ENCODE measurements around the gene SDSL. TPM values are rescaled to one million over a fixed set of nuclear protein-coding genes. Genes with fewer than 3 reads are reported as not detected.

SDSL gene
- total and polyA plus RNA-seq, 2 of the 4 experiments (the other 2 are of a cell fraction), result 6.3 to 10.9 TPM

DNA sequence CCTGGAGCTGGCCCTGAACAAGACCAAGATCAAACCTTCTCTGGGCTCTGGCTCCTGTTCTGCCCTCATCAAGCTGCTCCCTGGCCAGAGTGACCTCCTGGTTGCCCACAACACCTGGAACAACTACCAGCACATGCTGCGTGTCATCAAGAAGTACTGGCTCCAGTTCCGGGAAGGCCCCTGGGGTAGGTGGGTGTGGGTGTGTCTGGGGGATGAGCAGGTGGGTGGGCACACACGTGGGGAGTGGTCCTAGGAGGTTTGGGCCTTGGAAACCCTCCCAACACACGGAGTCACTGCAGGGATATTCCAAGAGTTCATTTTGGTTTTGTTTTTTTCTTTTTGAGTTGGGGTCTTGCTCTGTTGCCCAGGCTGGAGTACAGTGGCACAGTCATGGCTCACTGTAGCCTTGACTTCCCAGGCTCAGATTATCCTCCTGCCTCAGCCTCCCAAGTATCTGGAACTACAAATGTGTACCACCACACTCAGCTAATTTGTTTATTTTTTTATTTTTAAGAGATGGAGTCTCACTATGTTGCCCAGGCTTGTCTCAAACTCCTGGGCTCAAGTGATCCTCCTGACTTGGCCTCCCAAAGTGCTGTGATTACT, 47.3 kb upstream of the SDSL start:
- no TSS peak for BruUV-seq (replicated peaks)
- no peaks in the 10 kb centered on the region for H3K27me3 ChIP-seq (ENCODE audit: control insufficient read depth, insufficient read depth, low read length)
- no peak overlapping the region for H2BK15ac ChIP-seq (ENCODE audit: low read depth, low read length)
- ChIA-PET POLR2A (ENCODE audit: unreplicated experiment) (no interaction called here), CTCF (no interaction called here)
- intact Hi-C loops (cut with micrococcal nuclease) (no loop called here), in situ Hi-C loops (cut with MboI; ENCODE audit: low sequenced_read_pairs) (no loop called here), dilution Hi-C loops (cut with HindIII; ENCODE audit: low sequenced_read_pairs, unreplicated experiment) (no loop called here)
- H3K4me3 ChIP-seq (ENCODE audit: insufficient read depth, low read depth, low read length), result no peak overlapping the region
- no peaks in the 10 kb centered on the region; the same call in 1 of the 2 replicates for H4K20me1 ChIP-seq (ENCODE audit: insufficient read depth, low read length)
- no peak overlapping the region for H4K5ac ChIP-seq (ENCODE audit: low read depth, low read length)
- H3K4me1 ChIP-seq (ENCODE audit: control insufficient read depth, insufficient read depth, low read length), result no peaks in the 10 kb centered on the region
- no peak overlapping the region for H2BK5ac ChIP-seq (ENCODE audit: low read depth, low read length, poor library complexity, severe bottlenecking)
- ATAC-seq (ENCODE audit: low read depth) (no peak), DNase-seq (no peak)
- H3K79me1 ChIP-seq (ENCODE audit: low read depth in 1 of 2, low read length in 2 of 2), result peaks cover 0 to 6% of the 10 kb centered on the region in 2 experiments; a peak in 1 of 4 replicates
- peaks cover 18% of the 10 kb centered on the region; the same call in 1 of the 2 replicates for H3K9me1 ChIP-seq (ENCODE audit: insufficient read depth, low read length)
- WGBS, 2 experiments (ENCODE audit: extremely low coverage in 2 of 2, insufficient read length in 1 of 2), result no CpG with 5 or more reads among the region's 4 CpGs
- no peak overlapping the region for H4K8ac ChIP-seq (ENCODE audit: low read depth in 2 of 2, low read length in 2 of 2)
- H3K36me3 ChIP-seq (ENCODE audit: control insufficient read depth, insufficient read depth, low read length), result peaks cover 23% of the 10 kb centered on the region
- H2AK9ac ChIP-seq (replicated peaks; ENCODE audit: low read depth, low read length, poor library complexity), result no peak overlapping the region
- no peak overlapping the region for H3K56ac ChIP-seq (ENCODE audit: extremely low read depth, insufficient read depth, low read length)
- no peak overlapping the region for H2BK120ac ChIP-seq (ENCODE audit: low read depth, low read length)
- no peak overlapping the region for H2BK20ac ChIP-seq (ENCODE audit: low read depth, low read length)
- H2AK5ac ChIP-seq (ENCODE audit: low read depth, low read length), result no peak overlapping the region
- no peak overlapping the region for H3K4me2 ChIP-seq (ENCODE audit: low read depth, low read length)
- no peak overlapping the region for H3K9ac ChIP-seq (ENCODE audit: low read depth, low read length)
- TF ChIP-seq, protein P1, sequence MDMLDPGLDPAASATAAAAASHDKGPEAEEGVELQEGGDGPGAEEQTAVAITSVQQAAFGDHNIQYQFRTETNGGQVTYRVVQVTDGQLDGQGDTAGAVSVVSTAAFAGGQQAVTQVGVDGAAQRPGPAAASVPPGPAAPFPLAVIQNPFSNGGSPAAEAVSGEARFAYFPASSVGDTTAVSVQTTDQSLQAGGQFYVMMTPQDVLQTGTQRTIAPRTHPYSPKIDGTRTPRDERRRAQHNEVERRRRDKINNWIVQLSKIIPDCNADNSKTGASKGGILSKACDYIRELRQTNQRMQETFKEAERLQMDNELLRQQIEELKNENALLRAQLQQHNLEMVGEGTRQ (IDR thresholded peaks at IDR 0.05; ENCODE audit: low read depth, low read length), result no peak
- no peak for TF ChIP-seq RCOR1 (IDR thresholded peaks at IDR 0.05; ENCODE audit: insufficient replicate concordance, low read length)
- TF ChIP-seq RFX5 (IDR thresholded peaks at IDR 0.05; ENCODE audit: low read depth, low read length), result no peak
- no peak for TF ChIP-seq CHD1 (IDR thresholded peaks at IDR 0.05; ENCODE audit: low read depth, low read length)
- TF ChIP-seq, protein P2, sequence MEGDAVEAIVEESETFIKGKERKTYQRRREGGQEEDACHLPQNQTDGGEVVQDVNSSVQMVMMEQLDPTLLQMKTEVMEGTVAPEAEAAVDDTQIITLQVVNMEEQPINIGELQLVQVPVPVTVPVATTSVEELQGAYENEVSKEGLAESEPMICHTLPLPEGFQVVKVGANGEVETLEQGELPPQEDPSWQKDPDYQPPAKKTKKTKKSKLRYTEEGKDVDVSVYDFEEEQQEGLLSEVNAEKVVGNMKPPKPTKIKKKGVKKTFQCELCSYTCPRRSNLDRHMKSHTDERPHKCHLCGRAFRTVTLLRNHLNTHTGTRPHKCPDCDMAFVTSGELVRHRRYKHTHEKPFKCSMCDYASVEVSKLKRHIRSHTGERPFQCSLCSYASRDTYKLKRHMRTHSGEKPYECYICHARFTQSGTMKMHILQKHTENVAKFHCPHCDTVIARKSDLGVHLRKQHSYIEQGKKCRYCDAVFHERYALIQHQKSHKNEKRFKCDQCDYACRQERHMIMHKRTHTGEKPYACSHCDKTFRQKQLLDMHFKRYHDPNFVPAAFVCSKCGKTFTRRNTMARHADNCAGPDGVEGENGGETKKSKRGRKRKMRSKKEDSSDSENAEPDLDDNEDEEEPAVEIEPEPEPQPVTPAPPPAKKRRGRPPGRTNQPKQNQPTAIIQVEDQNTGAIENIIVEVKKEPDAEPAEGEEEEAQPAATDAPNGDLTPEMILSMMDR (conservative IDR thresholded peaks at IDR 0.05; ENCODE audit: low read depth, low read length), result no peak
- TF ChIP-seq NFE2L2 (IDR thresholded peaks at IDR 0.05; ENCODE audit: low read depth, low read length), result no peak
- no peak for TF ChIP-seq RAD21 (IDR thresholded peaks at IDR 0.05; ENCODE audit: low read length)
- TF ChIP-seq, protein P3, sequence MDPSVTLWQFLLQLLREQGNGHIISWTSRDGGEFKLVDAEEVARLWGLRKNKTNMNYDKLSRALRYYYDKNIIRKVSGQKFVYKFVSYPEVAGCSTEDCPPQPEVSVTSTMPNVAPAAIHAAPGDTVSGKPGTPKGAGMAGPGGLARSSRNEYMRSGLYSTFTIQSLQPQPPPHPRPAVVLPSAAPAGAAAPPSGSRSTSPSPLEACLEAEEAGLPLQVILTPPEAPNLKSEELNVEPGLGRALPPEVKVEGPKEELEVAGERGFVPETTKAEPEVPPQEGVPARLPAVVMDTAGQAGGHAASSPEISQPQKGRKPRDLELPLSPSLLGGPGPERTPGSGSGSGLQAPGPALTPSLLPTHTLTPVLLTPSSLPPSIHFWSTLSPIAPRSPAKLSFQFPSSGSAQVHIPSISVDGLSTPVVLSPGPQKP (IDR thresholded peaks at IDR 0.05; ENCODE audit: borderline replicate concordance, low read depth, low read length), result no peak
- TF ChIP-seq POLR2A (IDR thresholded peaks at IDR 0.05; ENCODE audit: low read depth, low read length), result no peak
- no peak for TF ChIP-seq BHLHE40 (IDR thresholded peaks at IDR 0.05; ENCODE audit: low read depth, low read length)
- TF ChIP-seq MAZ (IDR thresholded peaks at IDR 0.05; ENCODE audit: borderline replicate concordance, low read depth, low read length), result no peak
- TF ChIP-seq SMC3 (IDR thresholded peaks at IDR 0.05; ENCODE audit: low read depth, low read length), result no peak
- no peak for TF ChIP-seq CEBPB (IDR thresholded peaks at IDR 0.05; ENCODE audit: low read depth, low read length)
- no peak for TF ChIP-seq MAFK (IDR thresholded peaks at IDR 0.05; ENCODE audit: low read depth, low read length)
- TF ChIP-seq FOS (IDR thresholded peaks at IDR 0.05; ENCODE audit: low read depth, low read length), result no peak
- no peak for TF ChIP-seq MXI1 (IDR thresholded peaks at IDR 0.05; ENCODE audit: borderline replicate concordance, low read depth, low read length)
- no peak overlapping the region for H2AFZ ChIP-seq (replicated peaks; ENCODE audit: low read length, poor library complexity)
- H4K91ac ChIP-seq (ENCODE audit: insufficient read depth, low read depth, low read length), result no peak overlapping the region
- H3K23ac ChIP-seq (ENCODE audit: low read depth, low read length), result no peak overlapping the region
- no peak overlapping the region for H3K18ac ChIP-seq (ENCODE audit: low read depth, low read length)
- no peaks in the 10 kb centered on the region for H3K9me3 ChIP-seq (ENCODE audit: control insufficient read depth, insufficient read depth, low read length)
- no peak overlapping the region for H3K4ac ChIP-seq (ENCODE audit: low read depth, low read length)
- H3K27ac ChIP-seq (ENCODE audit: insufficient read depth, low read length), result no peak overlapping the region
- no peak overlapping the region for H3K14ac ChIP-seq (replicated peaks; ENCODE audit: low read depth, low read length)
